ENCODE data around the gene RNF26. TPM values are rescaled to one million over a fixed set of nuclear protein-coding genes. Genes with fewer than 3 reads are reported as not detected.
A peak's percentile ranks its signal among the peaks of the same experiment; 100 is the strongest.

Gene RNF26
- total and polyA plus RNA-seq, 5 donors = 9.7 to 19.6 (median 14.3) TPM

- intact Hi-C loops (cut with DNase I) = loop anchor here in 1 of 4 donors (10.0 kb wide), 1 partner anchor 118 kb away; the partner anchor contains the start of gene CBL
- Histone ChIP-seq H3K4me1 (ENCODE audit: control insufficient read depth, insufficient read depth, low read length) (peaks cover 13% of the 10 kb centered on the region), H3K9me3 (ENCODE audit: control insufficient read depth, low read length) (no peaks in the 10 kb centered on the region), H3K27ac (ENCODE audit: low read length) (peak overlapping the region; percentile 26), H3K4me3 (ENCODE audit: low read length) (no peak overlapping the region), H3K27me3 (ENCODE audit: control insufficient read depth, insufficient read depth) (no peaks in the 10 kb centered on the region)
- 41% methylated on average over 6 of the region's 6 CpGs for WGBS
- DNase-seq (no peak), ATAC-seq (no peak)
Measured at GRCh38 chr11:119322360-119322739, 12.0 kb upstream of the RNF26 start.

- H3K4me3 ChIP-seq (ENCODE audit: low read length) = no peak overlapping the region
- no peak overlapping the region for H3K27ac ChIP-seq (ENCODE audit: low read length)
- no peak for ATAC-seq
- H3K4me1 ChIP-seq (ENCODE audit: control insufficient read depth, insufficient read depth, low read length) = peaks cover 12% of the 10 kb centered on the region
- no peaks in the 10 kb centered on the region for H3K9me3 ChIP-seq (ENCODE audit: control insufficient read depth, low read length)
- intact Hi-C loops (cut with DNase I) = loop anchor here in 1 of 4 donors (10.0 kb wide), 1 partner anchor 118 kb away; the partner anchor contains the start of gene CBL
- DNase-seq = peak in 1 of 3 donors; percentile 48
- H3K27me3 ChIP-seq (ENCODE audit: control insufficient read depth, insufficient read depth) = no peaks in the 10 kb centered on the region
- WGBS = 80% methylated on average over 20 of the region's 20 CpGs
Measured at GRCh38 chr11:119322921-119323531, 11.3 kb upstream of the RNF26 start.

GRCh38 chr11:119323532-119324033 is 10.7 kb upstream of the RNF26 start:
- WGBS = 12% methylated on average over 8 of the region's 8 CpGs
- DNase-seq (peak; percentile 72 to 87 (median 76)), ATAC-seq (no peak)
- no peaks in the 10 kb centered on the region for H3K27me3 ChIP-seq (ENCODE audit: control insufficient read depth, insufficient read depth)
- no peak overlapping the region for H3K27ac ChIP-seq (ENCODE audit: low read length)
- H3K9me3 ChIP-seq (ENCODE audit: control insufficient read depth, low read length) = no peaks in the 10 kb centered on the region
- peaks cover 10% of the 10 kb centered on the region for H3K4me1 ChIP-seq (ENCODE audit: control insufficient read depth, insufficient read depth, low read length)
- intact Hi-C loops (cut with DNase I) = loop anchor here in 1 of 4 donors (10.0 kb wide), 1 partner anchor 119 kb away; the partner anchor contains the start of gene CBL
- H3K4me3 ChIP-seq (ENCODE audit: low read length) = no peak overlapping the region

GRCh38 chr11:119324189-119324588 is 10.1 kb upstream of the RNF26 start:
- 67% methylated on average over 4 of the region's 4 CpGs for WGBS
- Histone ChIP-seq H3K4me3 (ENCODE audit: low read length) (no peak overlapping the region), H3K9me3 (ENCODE audit: control insufficient read depth, low read length) (no peaks in the 10 kb centered on the region), H3K27ac (ENCODE audit: low read length) (no peak overlapping the region), H3K4me1 (ENCODE audit: control insufficient read depth, insufficient read depth, low read length) (peaks cover 6% of the 10 kb centered on the region), H3K27me3 (ENCODE audit: control insufficient read depth, insufficient read depth) (no peaks in the 10 kb centered on the region)
- ATAC-seq = no peak
- peak in 1 of 3 donors; percentile 10 for DNase-seq
- intact Hi-C loops (cut with DNase I) = loop anchor here in 1 of 4 donors (10.0 kb wide), 1 partner anchor 119 kb away; the partner anchor contains the start of gene CBL

GRCh38 chr11:119329320-119329719 is 5.0 kb upstream of the RNF26 start:
- 53% methylated on average over 2 of the region's 2 CpGs for WGBS
- Histone ChIP-seq H3K27me3 (ENCODE audit: control insufficient read depth, insufficient read depth) (no peaks in the 10 kb centered on the region), H3K27ac (ENCODE audit: low read length) (no peak overlapping the region), H3K9me3 (ENCODE audit: control insufficient read depth, low read length) (no peaks in the 10 kb centered on the region), H3K4me1 (ENCODE audit: control insufficient read depth, insufficient read depth, low read length) (no peaks in the 10 kb centered on the region), H3K4me3 (ENCODE audit: low read length) (no peak overlapping the region)
- no peak for ATAC-seq
- intact Hi-C loops (cut with DNase I) = loop anchor here in 1 of 4 donors (10.0 kb wide), 1 partner anchor 125 kb away; the partner anchor contains the start of gene CBL
- DNase-seq = no peak

- DNase-seq (no peak), ATAC-seq (no peak)
- WGBS = 46% methylated on average over 1 of the region's 1 CpG
- intact Hi-C loops (cut with DNase I) = no loop called here
- Histone ChIP-seq H3K4me3 (ENCODE audit: low read length) (no peak overlapping the region), H3K9me3 (ENCODE audit: control insufficient read depth, low read length) (no peaks in the 10 kb centered on the region), H3K27ac (ENCODE audit: low read length) (no peak overlapping the region), H3K27me3 (ENCODE audit: control insufficient read depth, insufficient read depth) (no peaks in the 10 kb centered on the region), H3K4me1 (ENCODE audit: control insufficient read depth, insufficient read depth, low read length) (peaks cover 3% of the 10 kb centered on the region)
Measured at GRCh38 chr11:119330237-119330636, 4.1 kb upstream of the RNF26 start.

GRCh38 chr11:119332111-119332765 is 2.1 kb upstream of the RNF26 start:
- intact Hi-C loops (cut with DNase I) = no loop called here
- H3K27ac ChIP-seq (ENCODE audit: low read length) = no peak overlapping the region
- H3K4me1 ChIP-seq (ENCODE audit: control insufficient read depth, insufficient read depth, low read length) = peaks cover 7% of the 10 kb centered on the region
- no peaks in the 10 kb centered on the region for H3K9me3 ChIP-seq (ENCODE audit: control insufficient read depth, low read length)
- DNase-seq (no peak), ATAC-seq (no peak)
- no peaks in the 10 kb centered on the region for H3K27me3 ChIP-seq (ENCODE audit: control insufficient read depth, insufficient read depth)
- WGBS = 78% methylated on average over 4 of the region's 4 CpGs
- no peak overlapping the region for H3K4me3 ChIP-seq (ENCODE audit: low read length)

- H3K4me3 ChIP-seq (ENCODE audit: low read length) = peak overlapping the region; percentile 73
- ATAC-seq (no peak), DNase-seq (peak in 1 of 3 donors; percentile 57)
- H3K9me3 ChIP-seq (ENCODE audit: control insufficient read depth, low read length) = no peaks in the 10 kb centered on the region
- H3K27me3 ChIP-seq (ENCODE audit: control insufficient read depth, insufficient read depth) = no peaks in the 10 kb centered on the region
- WGBS = 65% methylated on average over 15 of the region's 15 CpGs
- H3K27ac ChIP-seq (ENCODE audit: low read length) = no peak overlapping the region
- peaks cover 13% of the 10 kb centered on the region for H3K4me1 ChIP-seq (ENCODE audit: control insufficient read depth, insufficient read depth, low read length)
- intact Hi-C loops (cut with DNase I) = no loop called here
Measured at GRCh38 chr11:119335091-119335654, 846 bp downstream of the RNF26 start.

GRCh38 chr11:119335655-119336543 is 1.6 kb downstream of the RNF26 start:
- DNase-seq = peak in 2 of 3 donors; percentile 66
- H3K27ac ChIP-seq (ENCODE audit: low read length) = no peak overlapping the region
- H3K4me3 ChIP-seq (ENCODE audit: low read length) = no peak overlapping the region
- 82% methylated on average over 30 of the region's 30 CpGs for WGBS
- no peaks in the 10 kb centered on the region for H3K27me3 ChIP-seq (ENCODE audit: control insufficient read depth, insufficient read depth)
- ATAC-seq = no peak
- intact Hi-C loops (cut with DNase I) = no loop called here
- H3K9me3 ChIP-seq (ENCODE audit: control insufficient read depth, low read length) = no peaks in the 10 kb centered on the region
- H3K4me1 ChIP-seq (ENCODE audit: control insufficient read depth, insufficient read depth, low read length) = peaks cover 15% of the 10 kb centered on the region

- intact Hi-C loops (cut with DNase I) = no loop called here
- peaks cover 21% of the 10 kb centered on the region for H3K4me1 ChIP-seq (ENCODE audit: control insufficient read depth, insufficient read depth, low read length)
- H3K27me3 ChIP-seq (ENCODE audit: control insufficient read depth, insufficient read depth) = no peaks in the 10 kb centered on the region
- 80% methylated on average over 9 of the region's 9 CpGs for whole genome bisulfite sequencing
- ATAC-seq (no peak), DNase-seq (no peak)
- no peaks in the 10 kb centered on the region for H3K9me3 ChIP-seq (ENCODE audit: control insufficient read depth, low read length)
- H3K4me3 ChIP-seq (ENCODE audit: low read length) = no peak overlapping the region
- H3K27ac ChIP-seq (ENCODE audit: low read length) = no peak overlapping the region
Measured at GRCh38 chr11:119336744-119337469, 2.6 kb downstream of the RNF26 start.

Data from right cardiac atrium (tissue), 5 donors.